GM21737 (cell line): ENCODE data around the gene TADA3.
A peak's percentile ranks its signal among the peaks of the same experiment; 100 is the strongest.

Experiments used
- ATAC-seq: cut with Tn5 transposase; IDR thresholded peaks from one replicate; pipeline ENCODE4 v1.9.1; 2021; ENCODE audit warnings: mild to moderate bottlenecking, moderate library complexity; ENCODE audit not compliant: unreplicated experiment

Gene TADA3

GRCh38 chr3:9792405-9793160 is at the start of gene TADA3, which contains the start of gene ARPC4:
Gene TADA3, minus strand, starts transcription at chr3:9792473. Its CDS starts 1,007 bp downstream, at chr3:9791466.
Gene ARPC4, plus strand, starts transcription at chr3:9793082. Its CDS starts 40 bp downstream, at chr3:9793122.
- ATAC-seq: peak; percentile 80

- ATAC-seq: no peak
These were observed 48.7 kb upstream of the TADA3 start for GRCh38 chr3:9841015-9841414.

GRCh38 chr3:9838856-9839255 is 46.6 kb upstream of the TADA3 start:
- ATAC-seq: no peak

GRCh38 chr3:9837701-9838582 is 45.7 kb upstream of the TADA3 start:
- no peak for ATAC-seq

GRCh38 chr3:9834520-9835380 is 42.5 kb upstream of the TADA3 start:
- ATAC-seq: no peak

- no peak for ATAC-seq
These were observed 40.8 kb upstream of the TADA3 start for GRCh38 chr3:9833078-9833477.

GRCh38 chr3:9831253-9831652 is 39.0 kb upstream of the TADA3 start:
- ATAC-seq: no peak

- ATAC-seq: no peak
These were observed 36.8 kb upstream of the TADA3 start for GRCh38 chr3:9828801-9829755.

GRCh38 chr3:9826815-9827573 is 34.7 kb upstream of the TADA3 start:
- ATAC-seq: no peak

- no peak for ATAC-seq
These were observed 33.3 kb upstream of the TADA3 start for GRCh38 chr3:9825451-9826040.

GRCh38 chr3:9820946-9821345 is 28.7 kb upstream of the TADA3 start:
- no peak for ATAC-seq

- no peak for ATAC-seq
These were observed 28.3 kb upstream of the TADA3 start for GRCh38 chr3:9820543-9820942.

GRCh38 chr3:9818666-9819335 is 26.5 kb upstream of the TADA3 start:
- no peak for ATAC-seq

GRCh38 chr3:9817436-9817835 is 25.2 kb upstream of the TADA3 start:
- ATAC-seq: no peak

- ATAC-seq: no peak
These were observed 23.7 kb upstream of the TADA3 start for GRCh38 chr3:9815986-9816385.

- ATAC-seq: no peak
These were observed 20.7 kb upstream of the TADA3 start for GRCh38 chr3:9812870-9813483.

- no peak for ATAC-seq
These were observed 18.6 kb upstream of the TADA3 start for GRCh38 chr3:9810846-9811245.

- no peak for ATAC-seq
These were observed 18.1 kb upstream of the TADA3 start for GRCh38 chr3:9810433-9810770.
